NCI-H82 (cell line): Measurements from ENCODE around the gene LMTK3.

Experiments used
- DNase-seq: peaks from one replicate; lab custom pipeline; 2025; lab: John Stamatoyannopoulos, UW

LMTK3 gene

GRCh38 chr19:48511800-48512503 lies at the start of gene LMTK3:
Gene LMTK3 (minus strand): TSS chr19:48511835. CDS start chr19:48511576, 259 bp downstream.
- DNase-seq, result peak; percentile 82

- no peak for DNase-seq
Observed at GRCh38 chr19:48561412-48561811, 49.8 kb upstream of the LMTK3 start.

- DNase-seq, result peak; percentile 14
Observed at GRCh38 chr19:48560095-48560530, 48.5 kb upstream of the LMTK3 start.

- DNase-seq, result peak; percentile 25
Observed at GRCh38 chr19:48558018-48558684, 46.5 kb upstream of the LMTK3 start.

GRCh38 chr19:48556825-48557224 lies 45.2 kb upstream of the LMTK3 start:
- DNase-seq, result no peak

GRCh38 chr19:48556163-48556562 lies 44.5 kb upstream of the LMTK3 start:
- peak; percentile 37 for DNase-seq

GRCh38 chr19:48554385-48555091 lies 42.9 kb upstream of the LMTK3 start:
- DNase-seq, result peak; percentile 20

- DNase-seq, result peak; percentile 59
Observed at GRCh38 chr19:48553676-48554384, 42.2 kb upstream of the LMTK3 start.

GRCh38 chr19:48552406-48553322 lies 41.0 kb upstream of the LMTK3 start:
- DNase-seq, result no peak

GRCh38 chr19:48551437-48552302 lies 40.0 kb upstream of the LMTK3 start, which contains the start of gene SULT2B1:
Gene SULT2B1 (plus strand): TSS chr19:48552172. CDS start chr19:48552253, 81 bp downstream.
- no peak for DNase-seq

GRCh38 chr19:48549380-48549779 lies 37.7 kb upstream of the LMTK3 start:
- no peak for DNase-seq

GRCh38 chr19:48548253-48548911 lies 36.7 kb upstream of the LMTK3 start:
- DNase-seq, result no peak

GRCh38 chr19:48547722-48548121 lies 36.1 kb upstream of the LMTK3 start:
- DNase-seq, result no peak

- no peak for DNase-seq
Observed at GRCh38 chr19:48544856-48545750, 33.5 kb upstream of the LMTK3 start.

GRCh38 chr19:48543121-48543710 lies 31.6 kb upstream of the LMTK3 start:
- no peak for DNase-seq

- DNase-seq, result no peak
Observed at GRCh38 chr19:48541813-48542212, 30.2 kb upstream of the LMTK3 start.

GRCh38 chr19:48540110-48540509 lies 28.5 kb upstream of the LMTK3 start:
- no peak for DNase-seq

- peak; percentile 64 for DNase-seq
Observed at GRCh38 chr19:48539503-48540096, 28.0 kb upstream of the LMTK3 start.
